CD4-positive, alpha-beta T cell treated with Interleukin-10 for 1 hour (primary cell): ENCODE measurements around the gene CTTN.

ENCODE experiments used
- DNase-seq: peaks from one replicate; pipeline ENCODE4 v3.0.0-alpha.2; 2020

CTTN gene

DNA sequence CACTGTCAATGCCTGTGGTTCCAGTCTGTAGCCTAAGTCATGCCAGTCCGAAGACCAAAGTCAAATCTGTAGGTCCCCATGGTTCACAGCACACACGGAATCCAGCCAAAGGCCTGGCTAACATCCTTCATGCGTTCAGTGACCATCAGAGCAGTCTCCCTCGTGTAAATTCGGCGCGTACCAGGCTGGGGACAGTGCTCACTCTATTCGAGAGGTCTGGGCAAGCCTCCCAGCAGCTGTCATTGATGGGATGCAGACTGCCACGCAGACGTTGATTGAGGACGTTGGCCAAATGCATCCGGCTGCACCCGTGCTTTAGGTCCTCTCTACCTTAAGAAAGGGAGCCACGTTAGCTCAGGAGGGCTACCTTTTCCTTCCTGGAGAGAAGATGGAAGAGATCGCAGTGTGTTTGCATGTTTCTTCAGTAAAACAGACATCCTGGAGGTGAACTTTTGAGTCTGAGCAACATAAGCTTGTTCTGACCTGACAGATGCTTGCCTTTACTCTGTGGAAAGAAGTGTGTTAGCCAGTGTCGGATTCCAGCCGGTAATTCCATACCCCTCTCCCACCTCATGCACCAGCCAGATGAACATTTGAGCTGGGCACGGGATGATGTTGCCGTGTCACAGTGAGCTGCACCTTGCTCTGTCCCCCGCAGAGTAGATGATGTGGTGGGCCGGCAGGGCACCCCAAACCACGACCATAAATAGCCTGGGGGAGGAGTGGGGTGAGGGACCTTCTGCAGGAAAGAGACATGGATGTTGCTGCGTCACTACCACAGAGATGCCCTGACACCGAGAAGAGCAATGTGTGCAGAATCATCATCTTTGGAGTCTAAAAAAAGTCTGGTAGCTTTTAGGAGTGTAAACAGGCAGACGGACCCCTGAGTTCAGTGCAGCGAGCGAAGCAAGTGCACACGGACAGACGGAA lies 12.2 kb downstream of the CTTN start:
- DNase-seq = no peak

GRCh38 chr11:70411713-70412452 lies 13.6 kb downstream of the CTTN start:
- DNase-seq = no peak

DNA sequence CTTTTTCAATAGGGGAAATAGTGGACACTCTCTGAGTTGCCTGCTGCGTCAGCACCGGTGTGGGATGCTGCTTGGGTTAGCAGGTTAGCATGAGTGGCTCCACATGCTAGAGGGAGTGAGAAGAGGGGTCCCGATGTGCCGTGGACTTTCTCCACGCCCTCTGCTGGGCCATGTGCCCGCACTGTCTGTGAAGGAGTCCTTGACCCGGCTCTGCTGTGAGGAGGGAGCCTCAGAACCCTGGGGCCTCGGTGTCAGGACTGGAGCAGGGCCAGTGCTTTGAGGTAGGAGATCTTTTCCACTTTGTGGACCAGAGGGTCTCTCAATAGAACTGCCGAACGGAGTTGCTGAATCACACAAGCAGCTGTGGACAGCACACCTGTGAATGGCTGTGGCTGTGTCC lies 14.8 kb downstream of the CTTN start:
- no peak for DNase-seq

DNA sequence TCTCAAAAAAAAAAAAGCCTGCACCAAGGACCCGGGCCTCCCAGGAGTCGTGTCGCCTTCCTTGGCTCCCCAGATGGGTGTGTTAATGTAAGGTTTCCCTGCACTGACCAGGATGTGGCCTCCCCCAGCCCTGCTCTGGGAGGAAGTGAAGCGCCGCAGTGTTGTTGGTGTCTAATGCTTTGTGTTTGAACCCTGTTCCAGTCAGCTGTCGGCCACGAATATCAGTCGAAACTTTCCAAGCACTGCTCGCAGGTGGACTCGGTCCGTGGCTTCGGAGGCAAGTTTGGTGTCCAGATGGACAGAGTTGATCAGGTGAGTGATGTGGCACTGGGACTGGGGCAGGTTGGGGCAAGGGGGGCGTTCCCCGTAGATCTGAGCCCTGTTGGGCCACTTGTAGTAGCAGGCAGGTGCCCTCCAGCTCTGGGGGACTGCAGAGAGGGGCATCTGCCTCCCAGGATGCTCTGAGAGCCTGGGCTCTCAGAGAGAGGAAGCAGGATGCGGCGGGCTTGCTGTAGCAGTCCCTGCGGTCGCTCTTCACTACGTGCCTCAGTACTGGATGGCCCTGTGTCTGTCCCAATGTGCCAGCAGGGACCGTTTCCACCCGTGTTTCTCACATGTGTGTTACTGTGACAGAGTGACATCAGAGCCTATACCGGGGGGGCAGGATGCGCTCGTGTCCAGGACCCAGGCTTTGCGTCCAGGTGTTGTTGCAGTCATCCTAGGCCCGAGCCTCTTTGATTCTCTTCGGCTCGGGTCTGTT lies 16.2 kb downstream of the CTTN start:
- DNase-seq = no peak

GRCh38 chr11:70415191-70415590 lies 16.9 kb downstream of the CTTN start:
- DNase-seq = no peak

- no peak for DNase-seq
Measured at GRCh38 chr11:70415642-70416395, 17.5 kb downstream of the CTTN start.

DNA sequence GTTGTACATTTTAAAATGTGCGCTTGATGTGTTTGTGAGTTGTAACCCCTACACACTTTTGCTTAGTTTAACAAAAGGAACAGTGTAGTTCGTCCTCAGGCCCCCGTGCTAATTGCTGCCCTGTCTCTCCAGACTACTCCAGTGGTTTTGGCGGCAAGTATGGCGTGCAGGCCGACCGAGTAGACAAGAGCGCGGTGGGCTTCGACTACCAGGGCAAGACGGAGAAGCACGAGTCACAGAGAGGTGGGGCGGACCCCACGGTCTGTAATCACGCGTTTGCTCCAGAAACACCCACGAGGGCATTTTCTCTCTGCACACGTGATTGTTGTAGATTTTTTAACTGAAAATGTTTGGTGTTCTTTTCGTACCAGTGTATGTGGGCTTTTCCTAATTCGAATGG lies 18.6 kb downstream of the CTTN start:
- no peak for DNase-seq

DNA sequence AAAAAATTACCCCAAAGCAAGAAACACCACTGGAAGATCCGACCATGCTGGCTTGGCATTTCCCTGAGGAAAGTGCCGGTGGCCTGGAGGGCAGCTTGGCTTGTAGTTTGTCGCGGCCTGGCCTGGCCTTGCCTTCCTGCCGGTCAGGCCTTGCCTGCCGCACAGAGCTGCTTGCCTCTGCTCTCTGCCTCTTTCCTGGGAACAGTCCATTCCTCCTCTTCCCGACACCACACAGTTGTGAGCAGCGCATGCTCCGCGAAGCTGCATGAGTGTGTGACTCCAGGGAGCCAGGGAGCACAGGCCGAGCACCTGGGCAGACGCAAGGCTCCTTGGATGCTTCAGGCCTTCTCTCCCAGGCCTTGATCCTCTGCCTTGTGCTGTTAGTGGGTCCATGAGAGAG lies 19.8 kb downstream of the CTTN start:
- DNase-seq = no peak

- DNase-seq = no peak
Measured at GRCh38 chr11:70419307-70420007, 21.1 kb downstream of the CTTN start.

- no peak for DNase-seq
Measured at GRCh38 chr11:70420008-70420464, 21.7 kb downstream of the CTTN start.

- no peak for DNase-seq
Measured at GRCh38 chr11:70420496-70420895, 22.2 kb downstream of the CTTN start.

DNA sequence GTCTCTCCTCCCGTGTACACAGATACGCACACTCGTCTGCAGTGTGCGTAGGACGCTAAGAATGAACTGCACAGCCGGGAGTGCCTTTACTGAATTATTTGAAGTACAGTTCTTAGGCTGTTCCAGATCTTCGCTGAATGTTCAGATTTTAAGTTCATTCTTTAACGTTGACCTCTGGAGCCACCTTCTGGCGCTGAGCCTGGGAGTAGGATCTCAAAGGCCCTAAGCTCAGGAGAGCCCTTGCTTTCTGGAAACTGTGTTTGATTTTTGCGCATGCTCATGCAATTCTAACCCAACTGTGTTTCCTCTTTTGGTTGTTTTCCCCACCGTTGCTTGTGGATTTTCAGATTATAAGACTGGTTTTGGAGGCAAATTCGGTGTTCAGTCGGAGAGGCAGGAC lies 22.8 kb downstream of the CTTN start:
- no peak for DNase-seq

- no peak for DNase-seq
Measured at GRCh38 chr11:70422692-70423522, 24.6 kb downstream of the CTTN start.

GRCh38 chr11:70423523-70424505 lies 25.5 kb downstream of the CTTN start:
- peak; percentile 42 for DNase-seq

GRCh38 chr11:70424765-70425344 lies 26.5 kb downstream of the CTTN start:
- DNase-seq = no peak

DNA sequence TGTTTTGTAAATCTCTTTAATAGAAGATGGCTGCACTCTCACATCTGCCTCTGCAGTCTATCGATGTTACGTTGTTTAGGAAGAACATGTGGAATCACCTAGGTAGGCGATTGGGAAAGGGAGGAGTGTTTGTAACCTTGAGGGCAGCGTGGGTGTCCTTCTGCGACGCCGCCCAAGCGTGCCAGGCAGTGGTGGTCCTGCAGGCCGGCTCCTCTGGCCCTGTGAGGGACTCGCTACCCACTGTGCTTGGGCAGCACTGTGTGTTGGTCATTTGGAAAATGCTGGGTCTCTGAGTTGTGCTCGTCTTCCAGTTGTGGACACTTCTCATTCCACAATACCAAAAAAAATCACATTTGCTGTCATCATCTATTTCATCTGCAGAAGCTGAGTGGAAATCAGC lies 29.1 kb downstream of the CTTN start:
- DNase-seq = no peak

DNA sequence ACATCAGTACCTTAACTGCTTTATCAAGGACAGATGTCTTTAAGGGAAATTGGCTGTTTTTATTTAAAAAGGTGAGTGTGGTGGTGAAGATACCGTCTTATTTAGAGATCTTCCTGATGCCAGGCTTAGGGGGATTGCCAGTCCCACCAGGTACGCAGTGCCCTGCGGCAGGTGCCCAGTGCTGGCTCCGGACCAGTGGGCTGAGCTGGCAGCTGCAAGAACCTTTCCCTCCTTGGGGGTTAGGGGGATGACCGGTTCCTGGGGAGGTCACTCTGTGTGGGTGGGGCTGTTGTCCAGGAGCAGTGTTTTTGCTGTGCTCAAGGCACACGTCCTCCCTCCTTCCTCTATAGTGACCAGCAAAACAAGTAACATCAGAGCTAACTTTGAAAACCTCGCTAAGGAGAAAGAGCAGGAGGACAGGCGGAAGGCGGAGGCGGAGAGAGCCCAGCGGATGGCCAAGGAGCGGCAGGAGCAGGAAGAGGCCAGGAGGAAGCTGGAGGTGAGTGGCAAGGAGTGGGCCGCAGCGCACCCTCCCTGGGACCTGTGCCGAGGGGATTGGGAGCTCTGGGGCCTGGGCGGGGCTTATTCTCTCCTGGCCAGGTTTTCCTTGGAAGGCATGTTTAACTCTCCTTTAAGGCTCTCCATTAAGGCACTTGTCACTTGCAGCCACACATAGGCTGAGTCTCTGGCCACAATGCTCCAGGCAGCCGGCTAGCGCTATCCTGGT lies 30.5 kb downstream of the CTTN start:
- no peak for DNase-seq

GRCh38 chr11:70429428-70429705 lies 31.0 kb downstream of the CTTN start:
- no peak for DNase-seq
